H1 (cell line): ENCODE measurements around the gene SUSD1.

Source experiments
- ATF2 ChIP-seq: IDR thresholded peaks from 2 replicates; pipeline ENCODE4 v1.6.1; 2012; ENCODE audit warnings: low read length, inconsistent platforms
- ATF3 ChIP-seq: IDR thresholded peaks from 2 replicates; pipeline ENCODE4 v1.6.1; 2011; ENCODE audit warnings: low read depth, mild to moderate bottlenecking, low read length; ENCODE audit not compliant: insufficient read depth
- CEBPB ChIP-seq: IDR thresholded peaks from 2 replicates; pipeline ENCODE4 v1.6.1; 2012; ENCODE audit warnings: low read depth, low read length
- CTCF ChIP-seq, 3 experiments: IDR thresholded peaks; 1 replicate in 2 of 3; 2 replicates in 1 of 3; pipeline versions ENCODE4 v1.5.1 to v1.6.1; 2011; ENCODE audit warnings: low read length in 3 of 3, mild to moderate bottlenecking in 3 of 3, inconsistent platforms in 2 of 3, low read depth in 1 of 3, moderate library complexity in 1 of 3; ENCODE audit not compliant: insufficient read depth in 1 of 3; ENCODE audit errors: control extremely low read depth in 1 of 3
- EZH2 ChIP-seq: fragments of 200-600 bp; sonication (generic); IDR thresholded peaks from 2 replicates; pipeline ENCODE4 v1.7.1; 2012; ENCODE audit warnings: low read depth, mild to moderate bottlenecking, moderate library complexity, low read length, inconsistent platforms; ENCODE audit not compliant: severe bottlenecking
- GABPA ChIP-seq: IDR thresholded peaks from 2 replicates; pipeline ENCODE4 v1.6.1; 2011; ENCODE audit warnings: mild to moderate bottlenecking, low read length, moderate library complexity, borderline replicate concordance; ENCODE audit not compliant: insufficient read depth
- JUND ChIP-seq: IDR thresholded peaks from 2 replicates; pipeline ENCODE4 v1.6.1; 2011; ENCODE audit warnings: mild to moderate bottlenecking, improper control_type of control experiment, low read length
- KDM1A ChIP-seq: fragments of 200-600, 300-600 bp; sonication (generic); IDR thresholded peaks from 2 replicates; pipeline ENCODE4 v1.7.1; 2016; ENCODE audit warnings: mild to moderate bottlenecking, low read length, borderline replicate concordance
- MAX ChIP-seq: IDR thresholded peaks from 2 replicates; pipeline ENCODE4 v1.6.1; 2012; ENCODE audit warnings: inconsistent platforms
- NANOG ChIP-seq: IDR thresholded peaks from 2 replicates; pipeline ENCODE4 v1.6.1; 2011; ENCODE audit warnings: low read length, low read depth, mild to moderate bottlenecking, inconsistent platforms; ENCODE audit not compliant: insufficient read depth, poor library complexity, severe bottlenecking
- POLR2AphosphoS5 ChIP-seq: IDR thresholded peaks from 2 replicates; pipeline ENCODE4 v1.6.1; 2011; ENCODE audit warnings: low read depth, low read length
- SIN3A ChIP-seq, 2 experiments: IDR thresholded peaks in 1 of 2; conservative IDR thresholded peaks in 1 of 2; 2 replicates each; pipeline ENCODE4 v1.6.1; 2011 to 2012; ENCODE audit warnings: low read length in 2 of 2, improper control_type of control experiment in 1 of 2, low read depth in 1 of 2, mild to moderate bottlenecking in 1 of 2
- SP1 ChIP-seq: IDR thresholded peaks from 2 replicates; pipeline ENCODE4 v1.6.1; 2011; ENCODE audit warnings: low read depth, low read length
- YY1 ChIP-seq: IDR thresholded peaks from 2 replicates; pipeline ENCODE4 v1.6.1; 2011; ENCODE audit warnings: low read depth, mild to moderate bottlenecking, low read length

GRCh38 chr9:112174222-112174964 is 704 bp downstream of the SUSD1 start:
- TF ChIP-seq POLR2AphosphoS5 (no peak), CTCF (IDR thresholded peaks at IDR 0.05; ENCODE audit: control extremely low read depth in 1 of 3, insufficient read depth in 1 of 3, low read depth in 1 of 3, low read length in 3 of 3) (no peak), CEBPB (no peak), ATF2 (no peak), NANOG (no peak), KDM1A (no peak), MAX (peak; percentile 16; the same call in 1 of the 2 replicates), SIN3A (conservative IDR thresholded peaks at IDR 0.05 in 1 of 2, IDR thresholded peaks at IDR 0.05 in 1 of 2; ENCODE audit: low read depth in 1 of 2, low read length in 2 of 2) (no peak), JUND (no peak), EZH2 (peak; percentile 7), GABPA (no peak), YY1 (no peak), SP1 (no peak), ATF3 (no peak)
